NCI-H2029 treated with DMSO at 0.1 percent for 48 hours (cell line): ENCODE data around the gene PVRIG.
"Not testable (repeated sequence)": the region's sequence is repeated elsewhere in the genome, so short reads cannot be mapped to it uniquely, and the experiment has no call there.

Experiments used
- DNase-seq: peaks from one replicate; lab custom pipeline; 2025; lab: John Stamatoyannopoulos, UW

PVRIG gene

DNA sequence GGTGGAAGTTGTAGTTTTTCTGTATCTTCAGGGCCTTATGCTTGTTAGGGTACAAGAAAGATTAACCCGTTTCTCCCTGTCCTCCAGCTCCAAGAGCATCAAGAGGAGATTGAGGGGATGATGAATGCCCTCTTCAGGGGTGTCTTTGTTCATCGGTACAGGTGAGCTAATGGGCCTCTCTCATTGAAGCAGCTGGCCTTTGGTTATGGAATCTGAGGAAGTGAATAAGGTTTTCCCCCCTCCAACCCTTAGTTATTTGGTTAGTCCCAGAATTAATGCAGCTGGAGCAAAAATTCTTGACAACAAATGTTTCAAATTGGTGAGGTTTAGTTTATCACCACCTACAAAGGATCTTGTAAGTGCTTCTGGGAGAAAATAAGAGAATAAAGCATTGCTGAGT, 24.5 kb upstream of the PVRIG start:
- DNase-seq, result no peak

DNA sequence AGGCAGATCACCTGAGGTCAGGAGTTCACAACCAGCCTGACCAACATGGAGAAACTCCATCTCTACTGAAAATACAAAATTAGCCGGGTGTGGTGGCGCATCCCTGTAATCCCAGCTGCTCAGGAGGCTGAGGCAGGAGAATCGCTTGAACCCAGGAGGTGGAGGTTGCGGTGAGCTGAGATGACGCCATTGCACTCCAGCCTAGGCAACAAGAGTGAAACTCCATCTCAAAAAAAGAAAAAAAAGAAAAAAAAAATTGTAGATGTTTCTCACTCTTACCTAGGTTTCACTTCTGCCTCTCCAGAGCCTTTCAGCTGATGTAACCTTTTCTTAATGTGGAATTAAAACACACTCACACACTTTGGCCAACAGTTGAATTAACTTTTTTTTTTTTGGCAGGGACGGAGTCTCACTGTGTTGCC, 23.8 kb upstream of the PVRIG start:
- not testable (repeated sequence) for DNase-seq

- DNase-seq, result no peak
These were observed 21.5 kb upstream of the PVRIG start for GRCh38 chr7:100198266-100198665.

GRCh38 chr7:100200693-100201092, 19.1 kb upstream of the PVRIG start:
- DNase-seq, result no peak

GRCh38 chr7:100204454-100204853, 15.3 kb upstream of the PVRIG start:
- no peak for DNase-seq

DNA sequence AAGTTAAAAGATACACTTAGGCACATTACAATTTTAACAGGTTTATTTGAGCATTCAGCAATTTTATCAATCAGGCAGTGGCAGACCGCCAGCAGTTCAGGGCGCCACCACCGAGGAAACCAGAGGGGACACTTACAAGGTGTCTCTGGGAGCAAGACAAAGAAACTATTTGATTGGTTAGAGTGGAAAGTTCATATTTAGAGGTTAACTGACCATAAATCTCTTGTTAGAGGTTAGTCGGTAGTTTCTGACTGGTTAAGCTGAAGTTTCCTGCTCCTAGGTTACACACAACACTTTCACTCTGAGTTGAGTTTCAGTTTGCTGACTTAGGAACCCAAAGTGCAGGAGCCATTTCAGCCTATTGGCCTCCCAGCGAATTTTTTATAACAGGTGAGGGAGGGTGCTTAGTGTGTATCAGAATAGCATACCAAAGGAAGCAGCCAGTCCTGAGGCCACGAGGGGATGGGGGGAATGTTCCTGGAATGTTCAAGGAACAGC, 10.8 kb upstream of the PVRIG start:
- DNase-seq, result no peak

GRCh38 chr7:100209493-100209892, 10.3 kb upstream of the PVRIG start:
- DNase-seq, result no peak

DNA sequence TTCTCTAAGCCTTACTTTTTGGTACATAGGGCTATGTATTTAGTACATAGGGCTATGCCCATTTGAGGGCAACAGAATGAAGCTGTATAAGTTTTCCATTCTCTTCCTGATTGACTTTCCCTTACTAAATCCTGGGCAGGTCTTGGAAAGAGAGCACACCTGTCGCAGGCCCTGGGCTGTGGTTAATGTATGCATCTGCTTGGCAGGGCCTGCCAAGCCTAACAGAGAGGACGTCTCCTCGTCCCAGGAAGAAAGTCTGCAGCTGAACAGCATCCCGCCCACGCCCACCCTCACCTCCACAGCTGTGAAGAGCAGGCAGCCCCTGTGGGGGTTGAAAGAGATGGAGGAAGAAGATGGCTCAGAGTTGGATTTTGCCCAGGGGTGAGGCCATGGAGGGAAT, 8.9 kb upstream of the PVRIG start:
- DNase-seq, result no peak

GRCh38 chr7:100211342-100211780, 8.4 kb upstream of the PVRIG start:
- DNase-seq, result no peak

DNA sequence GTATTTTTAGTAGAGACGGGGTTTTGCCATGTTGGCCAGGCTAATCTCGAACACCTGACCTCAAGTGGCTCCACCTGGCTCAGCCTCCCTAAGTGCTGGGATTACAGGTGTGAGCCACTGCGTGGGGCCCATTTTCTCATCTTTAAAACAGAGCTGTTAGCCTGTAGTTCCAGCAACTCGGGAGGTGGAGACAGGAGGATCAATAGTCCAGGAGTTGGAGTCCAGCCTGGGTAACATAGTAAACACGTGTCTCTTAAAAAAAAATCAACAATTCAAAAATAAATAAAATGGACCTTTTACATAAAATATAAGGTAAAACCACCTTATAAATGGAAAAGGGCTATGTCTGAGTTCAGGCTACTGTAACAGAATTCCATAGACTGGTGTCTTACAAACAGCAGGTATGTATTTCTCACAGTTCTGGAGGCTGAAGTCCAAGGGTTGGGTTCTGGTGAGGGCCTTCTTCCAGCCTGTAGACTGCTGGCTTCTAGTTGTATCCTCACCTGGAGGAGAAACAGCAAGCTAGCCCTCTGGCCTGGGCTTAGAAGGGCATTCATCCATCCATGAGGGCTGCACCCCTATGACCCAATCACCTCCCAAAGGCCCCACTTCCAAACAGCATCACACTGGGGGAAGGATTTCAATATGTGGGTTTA, 7.0 kb upstream of the PVRIG start:
- no peak for DNase-seq

GRCh38 chr7:100213672-100214071, 6.1 kb upstream of the PVRIG start:
- no peak for DNase-seq

GRCh38 chr7:100214356-100214755, 5.4 kb upstream of the PVRIG start:
- DNase-seq, result not testable (repeated sequence)

- DNase-seq, result no peak
These were observed 3.9 kb upstream of the PVRIG start for GRCh38 chr7:100215895-100216294.

GRCh38 chr7:100217934-100218333, 1.8 kb upstream of the PVRIG start:
- DNase-seq, result peak; percentile 30

GRCh38 chr7:100219271-100219737, 445 bp upstream of the PVRIG start:
- no peak for DNase-seq

DNA sequence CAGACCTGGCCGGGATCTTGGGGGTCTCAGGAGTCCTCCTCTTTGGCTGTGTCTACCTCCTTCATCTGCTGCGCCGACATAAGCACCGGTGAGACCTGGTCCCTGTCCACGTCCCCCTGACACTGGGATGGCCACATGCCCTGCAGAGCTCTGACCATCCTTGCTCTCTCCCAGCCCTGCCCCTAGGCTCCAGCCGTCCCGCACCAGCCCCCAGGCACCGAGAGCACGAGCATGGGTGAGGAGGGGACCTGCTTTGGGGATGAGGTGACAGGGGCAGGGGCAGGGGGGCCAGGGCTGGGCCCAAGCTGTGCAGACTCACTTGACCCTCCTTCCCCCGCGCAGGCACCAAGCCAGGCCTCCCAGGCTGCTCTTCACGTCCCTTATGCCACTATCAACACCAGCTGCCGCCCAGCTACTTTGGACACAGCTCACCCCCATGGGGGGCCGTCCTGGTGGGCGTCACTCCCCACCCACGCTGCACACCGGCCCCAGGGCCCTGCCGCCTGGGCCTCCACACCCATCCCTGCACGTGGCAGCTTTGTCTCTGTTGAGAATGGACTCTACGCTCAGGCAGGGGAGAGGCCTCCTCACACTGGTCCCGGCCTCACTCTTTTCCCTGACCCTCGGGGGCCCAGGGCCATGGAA, 959 bp downstream of the PVRIG start:
- DNase-seq, result no peak

DNA sequence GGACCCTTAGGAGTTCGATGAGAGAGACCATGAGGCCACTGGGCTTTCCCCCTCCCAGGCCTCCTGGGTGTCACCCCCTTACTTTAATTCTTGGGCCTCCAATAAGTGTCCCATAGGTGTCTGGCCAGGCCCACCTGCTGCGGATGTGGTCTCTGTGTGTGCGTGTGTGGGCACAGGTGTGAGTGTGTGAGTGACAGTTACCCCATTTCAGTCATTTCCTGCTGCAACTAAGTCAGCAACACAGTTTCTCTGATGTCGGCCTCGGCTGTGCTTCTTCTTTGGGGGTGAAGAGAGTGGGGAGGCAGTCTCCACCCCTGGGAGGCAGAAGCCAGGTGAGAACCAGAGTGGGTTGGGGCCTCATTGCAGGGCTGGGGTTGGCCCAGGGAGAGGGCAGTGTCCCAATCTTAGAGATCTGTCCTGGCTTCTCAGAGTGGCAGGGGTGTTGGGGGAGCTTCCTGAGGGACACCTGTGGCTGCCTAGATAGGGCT, 1.5 kb downstream of the PVRIG start:
- DNase-seq, result no peak

DNA sequence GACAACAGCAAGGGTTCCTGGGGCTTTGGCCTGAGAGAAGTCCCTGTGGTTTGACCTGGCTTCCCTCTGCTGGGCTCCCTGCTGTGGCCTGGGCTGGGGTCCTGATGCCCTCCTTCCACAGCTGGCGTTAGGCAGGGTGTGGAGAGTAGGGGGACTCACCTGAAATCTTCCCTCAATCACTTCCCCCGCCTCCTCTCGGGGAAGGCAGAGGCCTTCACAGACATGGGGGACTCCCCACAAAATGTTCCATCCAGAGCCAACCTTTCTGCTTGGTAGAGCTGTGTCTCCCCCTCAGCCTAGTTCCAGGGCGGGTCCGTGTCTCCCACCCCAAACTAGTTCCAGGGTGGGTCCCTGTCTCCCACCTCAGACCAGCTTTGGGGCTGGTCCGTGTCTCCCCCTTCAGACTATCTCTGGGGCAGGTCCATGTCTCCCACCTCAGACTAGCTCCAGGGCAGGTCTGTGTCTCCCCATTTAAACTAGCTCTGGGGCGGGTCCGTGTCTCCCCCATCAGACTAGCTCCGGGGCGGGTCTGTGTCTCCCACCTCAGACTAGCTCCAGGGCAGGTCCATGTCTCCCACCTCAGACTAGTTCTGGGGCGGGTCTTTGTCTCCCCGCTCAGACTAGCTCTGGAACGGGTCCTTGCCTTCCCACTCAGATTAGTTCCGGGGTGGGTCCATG, 2.2 kb downstream of the PVRIG start:
- DNase-seq, result no peak

DNA sequence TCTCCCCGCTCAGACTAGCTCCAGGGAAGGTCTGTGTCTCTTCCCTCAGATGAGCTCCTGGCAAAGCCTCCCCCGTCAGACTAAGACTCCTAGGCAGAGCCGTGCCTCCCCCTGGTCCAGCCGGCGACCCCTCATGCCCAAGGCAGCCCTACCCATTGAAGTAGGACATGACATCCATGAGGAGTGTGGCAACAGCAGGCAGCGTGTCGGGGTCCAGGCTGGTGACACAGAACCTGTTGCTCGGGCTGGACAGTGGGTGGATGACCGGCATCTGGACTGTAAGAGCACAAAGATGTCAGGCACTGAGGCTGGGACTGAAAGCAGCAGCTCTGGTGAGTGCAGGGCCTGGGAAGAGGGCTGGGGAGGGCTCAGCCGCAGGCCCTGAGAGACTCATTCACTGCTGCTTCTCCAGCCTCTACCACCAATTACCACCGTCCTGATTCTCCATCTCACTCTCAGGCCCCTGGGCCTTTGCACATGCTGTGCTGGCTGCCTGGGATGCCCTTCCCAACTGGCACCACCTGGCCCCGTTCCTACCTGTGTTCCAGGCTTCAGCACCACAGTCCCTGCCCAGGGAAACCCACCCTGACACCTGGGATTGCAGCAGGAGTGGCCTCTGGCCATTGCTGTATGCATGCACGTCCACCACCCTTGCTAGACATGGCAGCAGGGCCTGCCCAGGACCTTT, 2.8 kb downstream of the PVRIG start:
- no peak for DNase-seq

DNA sequence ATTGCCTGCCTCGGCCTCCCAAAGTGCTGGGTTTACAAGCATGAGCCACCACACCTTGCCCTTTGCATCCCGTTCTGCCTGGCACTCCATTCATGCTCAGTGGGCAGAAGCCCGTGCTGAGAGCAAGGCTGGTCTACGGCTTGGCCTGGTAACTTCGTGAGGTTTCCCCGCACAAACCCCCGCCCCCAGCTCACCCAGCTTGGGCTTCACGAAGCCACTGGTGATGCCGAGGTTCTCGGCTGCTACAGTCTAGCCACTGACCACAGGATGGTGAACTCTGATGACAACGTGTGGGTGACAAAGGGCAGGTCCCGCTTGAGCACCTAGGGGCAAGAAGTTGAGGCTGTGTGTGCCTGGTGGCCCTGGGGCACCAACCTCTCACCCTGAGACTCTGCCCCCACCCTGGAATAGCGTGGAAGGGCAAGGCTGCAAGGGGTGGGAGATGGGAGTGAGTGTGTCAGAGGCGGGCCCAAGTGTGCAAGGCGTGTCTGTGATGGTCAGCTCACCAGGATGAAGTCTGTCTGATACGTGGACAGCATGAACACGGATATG, 3.7 kb downstream of the PVRIG start:
- DNase-seq, result not testable (repeated sequence)

DNA sequence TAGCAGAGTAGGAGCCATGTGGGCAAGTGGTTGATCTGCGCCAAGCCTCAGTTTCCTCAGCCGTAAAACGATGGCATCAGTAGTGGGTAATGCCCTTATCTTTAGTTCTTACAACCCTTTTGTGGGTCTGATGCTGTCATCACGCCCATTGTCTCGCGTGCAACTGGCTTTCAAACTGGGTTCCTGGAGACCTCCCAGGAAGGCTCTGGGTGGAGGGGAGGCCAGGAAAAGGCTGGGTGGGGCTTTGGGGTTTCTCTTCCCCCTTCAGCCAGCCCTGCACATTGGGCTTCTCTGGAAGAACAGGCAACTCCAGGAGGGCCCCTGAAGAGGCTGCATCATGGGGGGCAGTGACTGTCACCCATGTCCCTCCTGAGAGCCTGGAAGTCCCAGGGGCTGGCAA, 5.1 kb downstream of the PVRIG start:
- DNase-seq, result not testable (repeated sequence)
